GM12878 (cell line): ENCODE measurements around the gene NDRG4. TPM values are rescaled to one million over a fixed set of nuclear protein-coding genes. Genes with fewer than 3 reads are reported as not detected.

ENCODE experiments used
- ATAC-seq: fragments of 200-7000 bp; cut with Tn5 transposase; 3 replicates; pipeline ENCODE4 v1.9.1; 2020; ENCODE audit warnings: mild to moderate bottlenecking, moderate library complexity
- BruUV-seq: library from RNA; stranded (reverse); fragments of 400-500 nt; replicated peaks from 2 replicates; lab custom pipeline; 2021; lab: Mats Ljungman, UMichigan
- CTCF ChIA-PET: fragments of 300-600 bp; sonication (Branson Sonifier 250); formaldehyde crosslinking; extraction: SDS; loops from one replicate; lab custom pipeline; 2021; ENCODE audit warnings: inconsistent platforms; lab: Yijun Ruan, JAX
- POLR2A ChIA-PET: fragments of 350-600 bp; formaldehyde crosslinking; extraction: SDS; loops from one replicate; lab custom pipeline; 2021; ENCODE audit warnings: inconsistent platforms; lab: Charles Lee
- RAD21 ChIA-PET: fragments of 300-600 bp; sonication (Branson Sonifier 250); formaldehyde crosslinking; loops from one replicate; lab custom pipeline; 2023; ENCODE audit warnings: antibody characterized with exemption; ENCODE audit not compliant: unreplicated experiment; lab: Charles Lee
- SMC1A ChIA-PET: fragments of 300-600 bp; sonication (Branson Sonifier 250); formaldehyde crosslinking; loops from one replicate; lab custom pipeline; 2023; ENCODE audit not compliant: unreplicated experiment, uncharacterized antibody; lab: Charles Lee
- DNase-seq: peaks from one replicate; pipeline ENCODE4 v3.0.0-alpha.2; 2011; ENCODE audit warnings: low read depth, low spot score
- FAIRE-seq: peaks from 3 replicates; lab custom pipeline; 2011; peaks lifted over from hg19 to GRCh38; lab: Jason Lieb, UNC
- H2AFZ ChIP-seq: 2 replicates; pipeline ENCODE4 v1.6.0; 2011; ENCODE audit warnings: low read depth, low read length, control low read depth; ENCODE audit not compliant: control insufficient read depth
- H3K27ac ChIP-seq: 2 replicates; pipeline ENCODE4 v1.5.1; 2011; ENCODE audit warnings: control low read depth; ENCODE audit not compliant: control insufficient read depth, insufficient read depth
- H3K27me3 ChIP-seq, 2 experiments: replicated peaks in 1 of 2; 2 replicates each; pipeline versions ENCODE4 v1.6.0 to v1.6.1; 2011; ENCODE audit warnings: low read length in 1 of 2; ENCODE audit not compliant: control insufficient read depth in 2 of 2, insufficient read depth in 2 of 2
- H3K36me3 ChIP-seq, 2 experiments: 2 replicates each; pipeline ENCODE4 v1.5.1; 2011; ENCODE audit warnings: low read length in 1 of 2; ENCODE audit not compliant: control insufficient read depth in 2 of 2, insufficient read depth in 2 of 2
- H3K4me1 ChIP-seq: 2 replicates; pipeline ENCODE4 v1.6.1; 2011; ENCODE audit warnings: mild to moderate bottlenecking, low read length, moderate library complexity, mixed read lengths; ENCODE audit not compliant: control insufficient read depth, insufficient read depth
- H3K4me2 ChIP-seq: 2 replicates; pipeline ENCODE4 v1.6.0; 2011; ENCODE audit warnings: control low read depth; ENCODE audit not compliant: control insufficient read depth, insufficient read depth
- H3K4me3 ChIP-seq: fragments of 200-600 bp; sonication (generic); 2 replicates; pipeline ENCODE4 v1.5.1; 2016
- H3K79me2 ChIP-seq: 2 replicates; pipeline ENCODE4 v1.6.0; 2011; ENCODE audit warnings: low read length; ENCODE audit not compliant: control insufficient read depth, insufficient read depth
- H3K9ac ChIP-seq: 2 replicates; pipeline ENCODE4 v1.8.0; 2011; ENCODE audit warnings: low read length, control low read depth, mixed read lengths; ENCODE audit not compliant: control insufficient read depth, insufficient read depth
- H3K9me3 ChIP-seq: replicated peaks from 3 replicates; pipeline ENCODE4 v1.5.1; 2011; ENCODE audit warnings: mild to moderate bottlenecking, low read length; ENCODE audit not compliant: control insufficient read depth, insufficient read depth
- H4K20me1 ChIP-seq: 2 replicates; pipeline ENCODE4 v1.6.0; 2011; ENCODE audit not compliant: control insufficient read depth, insufficient read depth
- EGR1 ChIP-seq, 2 experiments: IDR thresholded peaks; 1 replicate in 1 of 2; 2 replicates in 1 of 2; pipeline ENCODE4 v1.6.1; 2011 to 2012; ENCODE audit warnings: low read depth in 2 of 2, low read length in 2 of 2, borderline replicate concordance in 1 of 2, mild to moderate bottlenecking in 1 of 2, moderate library complexity in 1 of 2
- MTA2 ChIP-seq: fragments of 450-650 bp; IDR thresholded peaks from 2 replicates; pipeline ENCODE4 v1.6.1; 2016; ENCODE audit warnings: low read depth, mild to moderate bottlenecking, moderate library complexity
- MXI1 ChIP-seq: fragments of 150-350 bp; IDR thresholded peaks from 2 replicates; pipeline ENCODE4 v1.6.1; 2011; ENCODE audit warnings: low read depth, mild to moderate bottlenecking, inconsistent platforms, low read length, improper control_type of control experiment
- MYB ChIP-seq: fragments of 150-350 bp; IDR thresholded peaks from 2 replicates; pipeline ENCODE4 v1.6.1; 2014; ENCODE audit warnings: mild to moderate bottlenecking, low read depth, low read length, borderline replicate concordance
- MYC ChIP-seq: IDR thresholded peaks from 2 replicates; pipeline ENCODE4 v1.6.1; 2011; ENCODE audit warnings: mild to moderate bottlenecking, low read length, moderate library complexity, inconsistent platforms; ENCODE audit not compliant: insufficient read depth, insufficient replicate concordance, insufficient read length, severe bottlenecking
- NFXL1 ChIP-seq: fragments of 450-650 bp; IDR thresholded peaks from 2 replicates; pipeline ENCODE4 v1.6.1; 2017; ENCODE audit warnings: antibody characterized with exemption, mild to moderate bottlenecking, borderline replicate concordance
- NFYB ChIP-seq: IDR thresholded peaks from 2 replicates; pipeline ENCODE4 v1.6.1; 2011; ENCODE audit warnings: low read depth, mild to moderate bottlenecking, low read length, improper control_type of control experiment, moderate library complexity; ENCODE audit not compliant: insufficient read depth
- SMC3 ChIP-seq: IDR thresholded peaks from 2 replicates; pipeline ENCODE4 v1.6.1; 2011; ENCODE audit warnings: low read length, improper control_type of control experiment, borderline replicate concordance
- TCF3 ChIP-seq: IDR thresholded peaks from 2 replicates; pipeline ENCODE4 v1.6.1; 2012; ENCODE audit warnings: low read depth, mild to moderate bottlenecking, low read length, borderline replicate concordance; ENCODE audit not compliant: insufficient read depth
- TCF7 ChIP-seq: IDR thresholded peaks from 2 replicates; pipeline ENCODE4 v1.6.1; 2014; ENCODE audit warnings: antibody characterized with exemption, borderline replicate concordance
- ZNF207 ChIP-seq: fragments of 450-650 bp; IDR thresholded peaks from 2 replicates; pipeline ENCODE4 v1.6.1; 2014; ENCODE audit warnings: antibody characterized with exemption, mild to moderate bottlenecking, borderline replicate concordance
- ZNF592 ChIP-seq: fragments of 450-650 bp; IDR thresholded peaks from 2 replicates; pipeline ENCODE4 v1.6.1; 2017; ENCODE audit warnings: mild to moderate bottlenecking, moderate library complexity
- WGBS: methylation state at CpG from one replicate; pipeline ENCODE4 v1.1.6; 2016; ENCODE audit warnings: low lambda C conversion rate; ENCODE audit not compliant: insufficient replicate concordance, insufficient coverage; ENCODE audit errors: missing lambda C conversion rate; 5-methylcytosine and 5-hydroxymethylcytosine counted together
- in situ Hi-C: fragments of 300-500 bp; cut with MboI; formaldehyde crosslinking; loops from 9 replicates; pipeline ENCODE4 v1.14.3; 2018; ENCODE audit warnings: mixed read lengths
- intact Hi-C: fragments of 100-400 bp; cut with micrococcal nuclease; formaldehyde crosslinking; loops from one replicate; pipeline ENCODE4 v1.14.2; 2022; ENCODE audit not compliant: unreplicated experiment
- polyA plus RNA-seq, 11 experiments: library from polyadenylated mRNA; depleted of rRNA in 4 of 11; unstranded in 6 of 11; stranded (reverse) in 5 of 11; fragments of >200 nt; fragmentation: Nextera tagmentation in 4 of 11; fragmentation: Illumina TruSeq in 1 of 11; extraction: Ambion mirVana in 4 of 11; extraction: Trizol in 1 of 11; gene quantifications; 1 replicate in 1 of 11; 2 replicates in 10 of 11; pipeline versions ENCODE4 v1.2.1 to v1.2.3, GENCODE V29; 2011 to 2016; ENCODE audit warnings: inconsistent platforms in 2 of 11, missing spikeins in 2 of 11, low read depth in 1 of 11
- total RNA-seq, 4 experiments: library from RNA; depleted of rRNA in 3 of 4; stranded (reverse); fragments of >200 nt in 3 of 4; fragmentation: Illumina TruSeq in 1 of 4; extraction: Trizol in 1 of 4; gene quantifications; 2 replicates each; pipeline versions ENCODE4 v1.2.1 to v1.2.3, GENCODE V29; 2013 to 2021

Gene NDRG4
- total and polyA plus RNA-seq, 10 of the 15 experiments (the other 5 are each of a cell fraction or from before 2014, with no cell fraction given) = 0.33 to 3.8 (median 2.5) TPM

GRCh38 chr16:58467905-58468304 is 32.0 kb upstream of the NDRG4 start (continued):
- TF ChIP-seq MYC = no peak

- DNase-seq (no peak), FAIRE-seq (no peak), ATAC-seq (no peak)
- no peaks in the 10 kb centered on the region for H3K9me3 ChIP-seq
- H3K79me2 ChIP-seq = no peaks in the 10 kb centered on the region
- CTCF ChIA-PET = no interaction called here
- no peaks in the 10 kb centered on the region for H3K36me3 ChIP-seq
- POLR2A ChIA-PET = no interaction called here
- BruUV-seq = no TSS peak
- H3K27me3 ChIP-seq = peaks cover 0 to 4% of the 10 kb centered on the region in 2 experiments; a peak in 2 of 4 replicates
- intact Hi-C loops = no loop called here
- RAD21 ChIA-PET = no interaction called here
- no peak overlapping the region for H3K9ac ChIP-seq
- WGBS = 18% methylated on average over 10 of the region's 10 CpGs
- H3K4me2 ChIP-seq = no peak overlapping the region
- H3K27ac ChIP-seq = no peak overlapping the region
- no peak overlapping the region for H2AFZ ChIP-seq
- no peaks in the 10 kb centered on the region for H4K20me1 ChIP-seq
- no peak overlapping the region for H3K4me3 ChIP-seq
- in situ Hi-C loops = no loop called here
- SMC1A ChIA-PET = no interaction called here
- no peaks in the 10 kb centered on the region for H3K4me1 ChIP-seq
- TF ChIP-seq ZNF592 (no peak), MTA2 (no peak), SMC3 (no peak), NFXL1 (no peak), TCF3 (no peak), ZNF207 (no peak), TCF7 (no peak), MXI1 (no peak), EGR1 (IDR thresholded peaks at IDR 0.05; ENCODE audit: borderline replicate concordance in 1 of 2, low read depth in 2 of 2, low read length in 2 of 2) (no peak), MYB (no peak), NFYB (no peak)
These were observed 28.6 kb upstream of the NDRG4 start for GRCh38 chr16:58471209-58471975.
